Fibroblast of upper back skin (primary cell): ENCODE measurements around the gene PTCH2.
"Not testable (repeated sequence)": the region's sequence is repeated elsewhere in the genome, so short reads cannot be mapped to it uniquely, and the experiment has no call there.

Source experiments
- DNase-seq: peaks from one replicate; pipeline ENCODE4 v3.0.0-alpha.2; 2013

Gene PTCH2

DNA sequence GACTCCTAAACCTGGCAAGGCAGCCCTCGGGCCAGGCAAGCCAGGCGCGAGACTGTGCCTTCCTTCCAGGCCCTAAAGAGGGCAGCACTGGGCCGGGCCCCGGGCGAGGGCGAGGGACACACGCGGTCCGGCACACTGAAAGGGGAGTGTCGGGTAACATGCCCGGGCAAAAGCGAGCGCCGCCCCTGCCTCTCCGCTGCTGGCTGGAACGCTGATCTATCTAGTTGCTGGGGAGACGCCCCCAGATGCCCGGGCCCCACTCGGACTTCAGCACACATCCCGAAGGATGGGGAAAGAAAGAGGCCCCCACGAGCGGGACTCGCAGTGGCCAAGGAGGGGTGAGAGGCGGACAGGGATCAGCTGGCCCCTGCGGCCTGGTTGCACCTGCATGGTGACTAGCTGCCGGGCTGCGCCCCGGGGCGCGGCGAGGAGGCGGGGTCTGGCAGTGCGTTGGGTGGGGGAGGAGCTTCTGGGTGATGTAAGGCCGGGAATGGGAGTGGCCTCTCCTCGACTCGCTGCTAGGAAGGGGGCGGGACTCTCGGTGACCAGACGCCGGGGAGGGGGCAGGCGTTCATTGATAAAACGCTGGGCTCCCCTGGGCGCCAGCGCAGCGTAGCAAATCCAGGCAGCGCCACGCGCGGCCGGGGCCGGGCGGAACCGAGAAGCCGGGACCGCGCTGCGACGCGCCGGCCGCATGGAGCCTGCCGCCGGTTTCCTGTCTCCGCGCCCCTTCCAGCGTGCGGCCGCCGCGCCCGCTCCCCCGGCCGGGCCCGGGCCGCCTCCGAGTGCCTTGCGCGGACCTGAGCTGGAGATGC lies 43.1 kb downstream of the PTCH2 start, which contains the start of gene PLK3:
Gene PLK3, plus strand, starts transcription at position 608 of the 815 bp plus-strand sequence. Its CDS starts 87 bp downstream, at position 695.
- peak; percentile 98 for DNase-seq

DNA sequence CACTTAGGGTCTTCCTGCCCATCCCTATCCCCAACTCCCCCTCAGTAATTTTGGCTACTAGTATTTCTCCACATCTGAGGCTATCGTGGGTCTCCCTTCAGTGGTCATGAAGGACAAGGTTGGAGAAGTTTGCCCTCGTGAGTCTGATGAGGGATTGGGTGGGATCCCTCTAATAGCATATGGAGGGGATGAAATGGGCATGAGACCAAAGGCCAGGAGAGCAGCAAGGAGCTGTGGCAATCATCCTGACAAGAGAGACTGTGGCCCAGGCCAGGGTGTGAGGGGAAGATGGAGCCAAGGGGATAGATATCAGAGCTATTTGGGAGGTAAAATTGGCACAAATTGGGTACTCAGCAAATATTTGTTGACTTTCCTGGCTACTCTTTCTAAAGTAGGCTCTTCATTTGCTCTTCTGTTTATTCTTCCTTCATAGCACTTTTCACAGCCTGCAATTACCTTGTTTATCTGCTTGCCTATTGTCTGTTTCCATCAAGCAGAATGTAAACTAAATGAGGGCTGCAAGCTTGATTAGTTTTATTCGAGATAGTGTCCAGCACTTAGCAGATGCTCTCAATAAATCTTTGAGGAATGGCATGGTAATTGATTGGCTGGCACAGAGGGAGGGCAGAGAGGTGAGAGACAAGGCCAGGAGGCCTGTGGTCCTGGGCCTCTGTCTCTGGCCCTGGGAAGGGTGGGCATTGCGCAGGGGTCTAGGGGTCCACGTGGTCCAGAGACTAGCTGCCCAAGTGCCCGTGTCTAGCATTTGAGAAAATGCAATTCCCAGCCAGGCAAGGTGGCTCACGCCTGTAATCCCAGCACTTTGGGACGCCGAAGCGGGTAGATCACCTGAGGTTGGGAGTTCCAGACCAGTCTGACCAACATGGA lies 44.3 kb downstream of the PTCH2 start:
- no peak for DNase-seq

DNA sequence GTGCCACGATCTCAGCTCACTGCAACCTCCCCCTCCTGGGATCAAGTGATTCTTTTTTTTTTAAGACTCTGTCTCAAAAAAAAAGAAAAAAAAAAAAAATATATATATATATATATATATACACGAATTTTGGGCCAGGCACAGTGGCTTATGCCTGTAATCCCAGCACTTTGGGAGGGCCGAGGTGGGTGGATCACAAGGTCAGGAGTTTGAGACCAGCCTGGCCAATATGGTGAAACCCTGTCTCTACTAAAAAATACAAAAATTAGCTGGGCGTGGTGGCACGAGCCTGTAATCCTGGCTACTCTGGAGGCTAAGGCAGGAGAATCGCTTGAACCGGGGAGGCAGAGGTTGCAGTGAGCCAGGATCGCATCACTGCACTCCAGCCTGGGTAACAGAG lies 45.2 kb downstream of the PTCH2 start:
- DNase-seq, result not testable (repeated sequence)

DNA sequence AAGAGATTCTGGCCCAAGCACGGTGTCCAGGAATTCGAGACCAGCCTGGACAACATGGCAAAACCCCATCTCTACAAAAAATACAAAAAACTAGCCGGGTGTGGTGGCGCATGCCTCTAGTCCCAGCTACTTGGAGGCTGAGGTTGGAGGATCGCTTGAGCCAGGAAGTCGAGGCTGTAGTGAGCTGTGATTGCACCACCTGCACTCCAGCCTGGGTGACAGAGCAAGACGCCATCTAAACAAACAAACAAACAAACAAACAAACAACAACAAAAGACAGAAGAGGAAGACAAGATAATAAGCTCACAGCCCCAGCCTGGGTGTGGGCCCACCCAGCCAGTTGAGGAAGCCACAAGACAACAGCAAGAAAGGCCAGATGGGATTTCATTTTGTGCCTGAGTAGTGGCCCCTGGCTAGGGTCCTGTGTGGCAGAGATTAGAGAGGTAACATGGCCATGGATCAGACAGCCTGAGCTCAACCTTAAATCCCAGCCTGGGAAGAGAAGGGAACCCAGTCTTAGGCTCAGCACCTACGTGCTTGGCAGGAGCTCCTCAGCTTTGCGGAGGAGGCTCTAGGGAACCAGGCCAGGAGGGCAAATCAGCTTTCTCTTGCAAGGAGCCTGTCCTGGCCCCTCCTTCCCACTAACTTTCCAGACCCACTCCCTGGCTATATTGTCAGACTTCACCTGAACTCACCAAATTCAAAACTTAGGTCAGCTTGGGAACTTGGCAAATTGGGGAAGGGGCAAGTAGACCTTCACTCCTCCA lies 50.1 kb downstream of the PTCH2 start:
- no peak for DNase-seq

DNA sequence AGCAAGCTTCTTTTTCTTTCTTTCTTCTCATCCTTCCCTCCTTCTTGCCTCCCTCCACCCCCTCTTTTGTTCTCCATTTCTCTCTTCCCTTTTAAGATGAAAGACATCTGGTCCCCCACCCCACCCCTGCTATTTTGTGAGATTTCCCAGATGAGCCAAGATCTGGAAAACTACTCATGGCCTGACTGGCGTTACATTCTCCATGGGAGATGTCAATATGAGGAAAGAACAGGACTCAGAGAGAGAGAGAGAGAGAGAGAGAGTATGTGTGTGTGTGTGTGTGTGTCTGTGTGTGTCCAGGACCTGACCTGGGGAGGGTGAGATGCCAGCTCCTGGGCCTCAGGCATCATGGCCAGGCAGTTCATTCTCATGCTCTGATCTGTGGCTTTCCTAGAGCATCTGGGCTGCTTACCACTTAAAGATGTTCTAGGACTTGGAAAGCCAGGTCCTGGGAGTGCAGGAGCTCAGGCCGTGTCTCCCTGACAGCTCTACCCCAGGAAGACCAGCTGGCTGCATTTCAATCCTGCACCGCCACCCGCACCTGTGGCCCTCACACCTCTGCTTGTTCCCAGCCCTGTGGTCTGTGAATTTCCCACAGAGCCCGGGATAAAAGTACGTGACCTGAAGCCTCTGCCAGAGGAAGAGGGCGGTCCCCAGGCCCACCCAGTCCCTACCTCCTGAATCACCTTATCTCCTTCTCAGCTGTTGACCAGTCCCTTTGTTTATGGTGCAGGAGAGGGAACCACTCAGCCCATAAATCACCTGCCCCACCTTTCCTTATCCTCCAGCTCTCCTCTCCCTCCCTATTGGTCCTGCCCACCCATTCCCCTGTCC lies 51.9 kb downstream of the PTCH2 start:
- DNase-seq, result no peak

DNA sequence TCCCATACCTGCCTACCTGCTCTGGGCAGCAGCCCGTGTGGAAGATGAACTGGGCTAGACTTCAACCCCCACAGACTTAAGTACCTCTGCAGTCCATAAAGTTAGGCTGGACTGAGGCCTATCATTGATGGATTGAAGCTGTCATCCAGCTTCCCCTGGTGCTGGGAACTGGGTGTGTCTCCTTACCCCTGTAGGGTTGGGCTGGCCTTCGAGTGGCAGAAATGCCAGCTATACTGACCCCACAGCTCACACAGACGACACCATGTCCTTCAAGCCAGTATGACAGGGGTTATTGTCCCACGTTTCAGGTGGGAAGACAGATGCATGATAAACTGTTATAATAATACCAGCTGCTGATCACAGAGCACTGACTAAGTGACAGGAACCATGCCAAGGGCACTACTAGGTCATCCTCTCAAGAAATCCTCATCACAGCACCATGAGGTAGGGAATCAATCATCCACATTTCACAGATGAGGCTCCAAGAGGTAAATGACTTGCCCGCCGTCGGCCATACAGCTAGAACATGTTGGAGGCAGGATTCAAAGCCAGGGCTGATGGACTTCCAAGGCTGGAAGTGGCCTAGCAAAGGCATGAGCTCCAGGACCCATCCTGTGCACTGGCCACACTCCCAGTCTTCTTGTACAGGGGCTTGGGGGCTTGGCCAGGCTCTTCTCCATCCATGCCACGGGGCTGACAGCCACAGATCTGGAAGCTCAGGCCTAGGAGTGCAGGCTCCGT lies 54.8 kb downstream of the PTCH2 start, which contains the start of gene BEST4:
Gene BEST4, minus strand, starts transcription at position 51 of the 741 bp plus-strand sequence. CDS start 465 bp downstream, outside the sequence.
- no peak for DNase-seq

DNA sequence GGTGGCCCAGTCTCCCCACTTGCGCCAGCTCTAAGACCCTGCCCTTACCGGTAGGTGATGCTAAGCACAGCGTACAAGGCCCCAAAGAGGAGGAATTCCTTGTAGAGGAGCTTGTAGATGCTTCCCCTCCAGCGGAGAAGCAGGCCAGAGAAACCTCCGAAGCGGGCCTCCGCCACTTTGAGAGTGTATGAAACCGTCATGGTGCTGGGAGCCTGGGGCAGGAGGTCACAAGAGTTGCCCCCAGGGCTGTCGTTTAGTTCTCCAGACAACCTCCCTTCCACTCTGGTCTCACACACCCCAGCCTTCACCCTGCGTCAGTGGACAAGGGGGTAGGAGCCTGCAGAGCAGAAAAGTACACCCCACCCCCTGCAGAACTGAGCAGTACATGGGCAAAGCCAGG lies 55.5 kb downstream of the PTCH2 start:
- DNase-seq, result no peak

DNA sequence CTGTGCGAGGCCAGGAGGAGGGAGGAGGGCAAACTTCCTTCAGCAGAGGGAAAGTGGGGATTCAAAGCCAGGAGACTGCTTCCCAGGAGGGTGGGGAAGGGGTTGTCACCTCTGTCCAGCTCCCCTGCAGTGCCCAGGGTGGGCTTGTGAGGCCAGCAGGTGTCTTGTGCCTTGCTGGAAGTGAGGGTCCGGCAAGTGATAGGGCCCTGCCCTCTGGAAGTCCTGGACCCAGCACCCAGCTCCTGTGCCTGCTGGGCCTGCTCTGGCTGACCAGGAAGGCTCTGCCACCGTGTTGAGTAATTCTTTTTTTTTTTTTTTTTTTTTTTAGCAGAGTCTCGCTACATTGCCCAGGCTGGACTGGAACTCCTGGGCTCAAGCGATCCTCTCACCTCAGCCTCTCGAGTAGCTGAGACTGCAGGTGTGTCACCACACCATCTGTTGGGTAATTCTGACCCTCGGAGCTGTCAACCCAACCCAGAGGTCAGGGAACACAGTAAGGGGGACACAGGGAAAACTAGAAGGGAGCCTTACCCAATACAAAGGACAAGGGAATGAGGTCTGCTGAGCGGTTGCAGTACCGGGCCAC lies 56.1 kb downstream of the PTCH2 start:
- no peak for DNase-seq

DNA sequence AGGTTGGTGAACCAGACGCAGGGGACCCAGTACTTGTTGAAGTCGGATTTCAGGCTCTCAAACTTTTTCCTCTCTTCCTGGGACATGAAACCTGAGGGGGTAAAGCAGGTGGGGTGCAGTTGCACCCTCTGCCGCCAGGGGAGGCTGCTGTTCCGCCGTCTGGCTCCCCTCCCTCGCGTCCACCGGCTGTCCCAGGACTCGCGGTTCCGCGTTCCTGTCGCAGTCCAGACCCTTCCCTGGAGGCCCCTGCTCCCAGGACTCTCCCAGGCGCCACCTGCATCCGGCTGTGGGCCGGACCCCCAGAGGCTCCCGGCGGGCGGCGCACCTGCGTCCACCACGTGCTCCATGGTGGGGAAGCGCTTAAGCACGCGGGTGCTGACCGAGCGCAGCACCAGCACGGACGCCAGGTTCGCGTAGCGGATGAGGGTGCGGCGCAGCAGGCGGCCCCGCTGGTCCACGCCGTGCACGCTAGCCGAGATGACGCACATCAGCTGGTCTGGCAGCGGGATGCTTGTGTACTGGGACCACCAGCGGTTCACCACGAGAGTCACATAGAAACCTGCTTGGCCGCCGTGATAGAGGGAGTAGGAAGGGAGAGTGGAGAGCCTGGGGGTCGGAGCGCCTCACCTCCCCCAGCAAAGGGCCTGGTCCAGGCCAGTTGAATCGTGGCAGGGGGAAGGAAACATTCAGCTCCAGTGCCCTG lies 56.8 kb downstream of the PTCH2 start:
- peak; percentile 41 for DNase-seq

DNA sequence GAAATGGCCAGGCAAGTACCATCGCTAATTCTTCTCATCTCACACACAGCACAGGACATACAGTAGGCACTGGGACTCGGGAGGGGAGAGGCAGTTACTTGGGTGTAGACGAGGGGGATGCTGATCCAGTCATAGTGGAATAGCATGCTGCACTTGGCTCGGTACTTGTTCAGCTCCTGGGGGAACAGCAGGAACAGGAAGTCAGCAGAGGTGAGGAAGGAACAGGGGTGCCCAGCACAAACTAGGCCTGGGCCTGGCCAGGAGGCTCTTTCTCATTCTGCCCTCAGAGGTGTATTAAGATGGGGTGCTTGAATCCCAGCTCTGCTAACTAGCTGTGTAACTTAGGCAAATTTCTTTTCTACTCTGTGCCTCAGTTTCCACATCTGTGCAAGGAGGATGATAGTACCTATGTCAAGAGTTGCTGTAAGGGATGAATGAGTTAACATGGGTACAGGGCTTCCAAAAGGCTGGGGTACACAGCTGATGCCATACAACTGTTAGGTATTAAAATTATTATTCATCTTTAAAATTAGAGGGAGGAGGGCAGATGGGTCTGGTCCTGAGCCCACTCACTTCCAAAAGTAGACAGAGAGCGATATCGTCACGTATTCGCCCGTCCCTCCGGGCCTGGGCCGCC lies 57.4 kb downstream of the PTCH2 start:
- no peak for DNase-seq

DNA sequence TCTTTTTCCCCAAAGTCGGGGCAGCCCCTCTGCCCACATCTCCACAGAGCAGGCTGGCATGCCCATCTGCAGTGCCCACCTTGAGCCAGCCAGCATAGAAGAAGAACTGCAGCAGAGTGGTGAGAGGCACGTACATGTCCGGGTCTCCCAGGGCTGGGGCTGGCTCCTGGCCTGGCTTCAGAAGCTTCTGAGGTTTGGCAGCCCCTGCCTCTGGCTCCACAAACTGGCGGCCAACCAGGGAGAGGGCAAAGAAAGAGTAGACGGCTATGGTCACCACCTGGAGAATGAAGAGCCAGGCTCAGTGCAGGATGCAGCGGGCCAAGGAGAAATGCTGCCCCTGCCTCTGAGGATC lies 58.0 kb downstream of the PTCH2 start:
- DNase-seq, result no peak

DNA sequence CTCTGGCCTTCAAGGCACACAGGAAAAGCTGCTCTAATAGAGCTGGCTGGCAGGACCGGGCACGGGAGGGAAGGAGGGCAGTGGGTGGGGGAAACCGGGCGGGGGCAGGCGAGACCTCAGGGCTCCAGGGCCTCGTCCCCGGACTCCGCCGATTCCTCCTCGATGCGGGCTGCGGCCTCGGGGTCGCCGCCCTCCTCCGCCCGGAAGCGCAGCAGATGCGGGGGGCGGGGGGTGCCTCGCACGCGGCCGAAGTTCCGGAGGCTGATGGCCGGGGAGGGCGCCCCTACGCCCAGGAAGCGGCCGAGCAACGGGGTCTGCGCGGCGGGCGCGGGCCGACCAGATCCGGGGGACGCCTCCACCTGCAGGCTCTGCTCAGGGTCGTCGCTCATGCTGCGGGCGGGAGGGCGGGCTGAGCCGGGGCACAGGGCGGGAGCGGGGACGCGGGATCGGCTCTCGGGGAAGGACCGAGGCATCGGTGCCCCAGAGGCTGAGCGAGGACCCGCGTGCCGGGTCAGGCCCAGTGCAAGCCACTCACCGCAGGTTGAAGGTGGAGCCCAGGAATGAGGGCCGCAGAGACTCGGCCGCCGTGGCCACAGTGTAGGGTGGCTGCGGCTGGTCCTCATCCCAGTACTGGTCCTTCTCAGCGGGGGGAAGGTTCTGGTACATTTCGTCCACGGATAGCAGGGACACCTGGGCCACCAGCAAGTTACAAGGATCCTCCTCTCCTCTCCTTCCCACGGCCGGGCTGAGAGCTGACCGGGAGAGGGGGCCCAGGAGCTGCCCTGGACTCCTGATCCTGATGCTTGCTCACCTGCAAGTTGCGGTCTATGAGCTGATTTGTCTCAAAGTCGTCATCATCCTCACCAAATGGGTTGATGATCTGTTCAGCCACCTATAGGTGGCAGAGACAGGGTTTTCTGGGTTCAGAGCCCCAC lies 58.7 kb downstream of the PTCH2 start:
- no peak for DNase-seq

DNA sequence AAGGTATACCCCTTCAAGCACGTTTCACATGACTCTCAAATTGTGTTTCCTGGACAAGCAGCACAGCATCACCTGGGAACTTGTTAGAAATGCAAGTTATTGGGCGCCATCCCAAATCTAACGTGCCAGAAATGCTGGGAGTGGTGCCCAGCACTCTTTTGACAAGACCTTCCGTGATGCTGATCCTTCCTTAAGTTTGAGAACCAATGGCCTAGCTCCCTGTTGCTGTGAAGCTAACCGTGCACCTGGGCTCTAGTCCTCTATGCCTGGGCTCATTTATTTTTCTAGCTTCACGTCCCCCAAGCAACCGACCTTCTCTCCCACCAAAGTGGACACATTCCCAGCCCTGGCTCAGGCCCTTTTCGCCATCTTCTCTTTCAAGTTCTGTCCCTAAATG lies 59.4 kb downstream of the PTCH2 start:
- no peak for DNase-seq

DNA sequence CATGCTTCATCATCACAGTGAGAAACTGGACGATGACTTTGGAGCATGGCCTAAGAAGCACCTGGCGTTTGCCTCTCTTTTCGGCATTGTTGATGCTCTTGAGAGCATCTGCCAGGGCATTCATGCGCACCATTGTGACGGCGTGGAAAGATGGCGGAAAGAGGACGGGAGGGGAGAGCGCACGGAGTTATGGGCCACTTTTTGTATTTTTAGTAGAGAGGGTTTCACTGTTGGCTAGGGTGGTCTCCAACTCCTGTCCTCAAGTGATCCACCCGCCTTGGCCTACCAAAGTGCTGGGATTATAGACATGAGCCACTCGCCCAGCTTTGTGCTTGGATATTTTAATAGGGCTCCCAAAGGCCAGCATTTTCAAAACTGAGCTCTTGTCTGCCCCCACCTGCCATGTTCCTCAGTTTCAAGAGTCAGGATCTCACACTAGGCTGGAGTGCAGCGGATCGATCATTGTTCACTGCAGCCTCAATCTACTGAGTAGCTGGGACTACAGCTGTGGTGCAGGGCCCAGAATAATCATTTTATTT lies 62.4 kb downstream of the PTCH2 start:
- no peak for DNase-seq

DNA sequence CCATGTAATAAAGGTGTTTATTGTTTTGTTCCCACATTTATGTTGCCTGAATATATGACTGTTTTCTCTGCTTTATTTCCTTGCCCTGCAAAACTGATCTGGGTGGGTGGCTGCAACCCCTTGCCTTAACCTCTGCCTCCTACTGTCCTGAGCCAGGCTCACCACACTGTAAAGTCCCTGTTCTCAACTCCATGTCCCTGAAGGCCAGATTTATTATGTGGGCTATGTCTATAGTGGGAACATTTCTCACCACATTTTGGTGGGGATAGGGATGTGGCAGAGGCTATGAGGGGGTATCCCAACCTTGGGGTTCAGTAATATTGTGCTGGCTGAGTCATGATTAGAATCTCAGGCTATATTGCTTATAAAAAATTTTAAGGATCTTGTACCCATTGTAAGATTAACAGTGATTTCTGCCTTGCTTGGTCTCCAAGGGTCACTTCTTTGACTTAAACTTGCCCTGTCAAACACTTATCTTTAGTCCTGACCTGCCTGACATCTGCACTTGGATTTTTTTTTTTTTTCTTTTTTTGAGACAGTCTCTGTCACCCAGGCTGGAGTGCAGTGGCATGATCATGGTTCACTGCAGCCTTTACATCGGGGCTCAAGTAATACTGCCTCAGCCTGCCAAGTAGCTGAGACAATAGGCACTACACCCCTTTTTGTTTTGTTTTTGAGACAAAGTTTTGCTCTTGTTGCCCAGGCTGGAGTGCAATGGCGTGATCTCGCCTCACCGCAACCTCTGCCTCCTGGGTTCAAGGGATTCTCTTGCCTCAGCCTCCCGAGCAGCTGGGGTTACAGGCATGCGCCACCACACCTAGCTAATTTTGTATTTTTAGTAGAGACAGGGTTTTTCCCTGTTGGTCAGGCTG lies 64.1 kb downstream of the PTCH2 start:
- no peak for DNase-seq

DNA sequence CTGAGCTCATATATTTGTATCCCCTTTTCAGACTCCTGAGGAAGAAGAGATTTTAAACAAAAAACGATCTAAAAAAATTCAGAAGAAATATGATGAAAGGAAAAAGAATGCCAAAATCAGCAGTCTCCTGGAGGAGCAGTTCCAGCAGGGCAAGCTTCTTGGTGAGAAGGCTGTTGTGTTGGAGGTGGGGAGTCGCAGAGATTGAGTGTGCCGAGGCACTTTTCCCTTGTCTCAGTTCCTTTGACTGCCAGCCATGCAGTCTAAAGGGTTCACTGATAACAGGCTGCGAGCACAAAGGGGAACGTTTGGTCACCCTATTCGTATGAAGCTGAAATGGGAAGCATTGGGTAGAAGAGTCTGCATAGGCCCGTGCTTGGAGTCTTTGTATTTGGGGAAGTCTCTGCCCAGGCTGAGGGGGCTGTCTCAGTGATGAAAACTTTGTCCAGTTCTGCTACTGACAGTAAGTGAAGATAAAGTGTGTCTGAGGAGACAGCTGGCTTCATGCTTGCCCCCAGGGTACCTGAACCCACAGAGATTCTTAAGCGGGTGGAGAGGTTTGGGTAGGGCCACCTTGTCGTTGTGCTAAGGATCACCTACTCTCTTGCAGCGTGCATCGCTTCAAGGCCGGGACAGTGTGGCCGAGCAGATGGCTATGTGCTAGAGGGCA lies 65.0 kb downstream of the PTCH2 start:
- DNase-seq, result no peak

DNA sequence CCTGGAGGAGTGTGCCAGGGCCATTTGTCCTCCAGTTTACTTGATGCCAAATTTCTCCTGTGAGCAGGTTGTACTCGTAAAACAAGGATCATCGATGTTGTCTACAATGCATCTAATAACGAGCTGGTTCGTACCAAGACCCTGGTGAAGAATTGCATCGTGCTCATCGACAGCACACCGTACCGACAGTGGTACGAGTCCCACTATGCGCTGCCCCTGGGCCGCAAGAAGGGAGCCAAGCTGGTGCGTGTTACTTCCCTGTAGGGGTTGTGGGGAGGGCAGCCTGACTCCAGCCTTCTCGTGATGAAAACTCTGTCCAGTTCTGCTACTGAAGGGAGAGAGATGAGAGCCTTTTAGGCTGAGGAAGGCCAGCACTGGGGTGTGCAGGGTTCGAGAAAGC lies 65.5 kb downstream of the PTCH2 start:
- DNase-seq, result no peak
